HPDE6-E6E7 (cell line): ENCODE results near the gene METTL4.
"Not testable (repeated sequence)": the region's sequence is repeated elsewhere in the genome, so short reads cannot be mapped to it uniquely, and the experiment has no call there.

Experiments used
- DNase-seq: peaks from one replicate; pipeline ENCODE4 v3.0.0; 2011; ENCODE audit warnings: missing footprints; ENCODE audit errors: extremely low spot score

Gene METTL4

DNA sequence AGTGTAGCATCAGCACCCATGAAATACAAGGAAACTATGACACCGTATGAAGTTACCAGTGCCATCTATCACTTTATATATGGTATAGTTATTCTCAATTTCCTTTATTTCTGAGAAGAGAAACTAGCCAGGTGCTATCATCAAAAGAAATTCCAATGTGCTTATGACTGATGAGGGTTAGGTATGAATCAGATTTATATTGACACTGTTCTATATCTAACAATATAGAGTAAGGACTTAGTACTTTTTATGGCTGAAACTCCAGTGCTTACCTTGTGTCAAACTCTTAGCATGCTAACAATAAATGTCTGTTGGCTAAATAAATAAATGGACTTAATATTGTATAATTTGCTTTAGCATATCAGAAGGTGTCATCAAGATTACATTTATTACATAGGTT, 6.9 kb downstream of the METTL4 start:
- no peak for DNase-seq

GRCh38 chr18:2559249-2559648, 12.1 kb downstream of the METTL4 start:
- no peak for DNase-seq

DNA sequence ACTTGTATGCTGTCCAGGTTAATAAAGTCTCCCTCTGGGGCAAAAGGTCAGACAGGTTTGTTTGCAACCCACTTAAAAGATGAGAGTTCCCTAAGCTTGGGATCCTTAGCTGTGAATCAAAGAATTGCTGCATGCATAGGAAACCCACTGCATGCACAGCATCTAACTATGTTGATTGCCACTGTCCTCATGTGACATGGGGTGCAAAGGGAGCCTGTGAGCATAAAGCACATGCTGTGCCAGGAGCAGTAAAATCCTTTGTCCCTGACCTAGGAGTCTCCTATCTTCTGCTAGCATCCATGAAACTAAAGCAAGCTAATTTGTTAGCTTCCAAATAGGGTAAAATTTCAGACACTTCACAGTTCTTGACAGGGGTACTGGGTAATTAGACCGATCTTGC, 13.8 kb downstream of the METTL4 start:
- DNase-seq: no peak

GRCh38 chr18:2555895-2556294, 15.4 kb downstream of the METTL4 start:
- no peak for DNase-seq

DNA sequence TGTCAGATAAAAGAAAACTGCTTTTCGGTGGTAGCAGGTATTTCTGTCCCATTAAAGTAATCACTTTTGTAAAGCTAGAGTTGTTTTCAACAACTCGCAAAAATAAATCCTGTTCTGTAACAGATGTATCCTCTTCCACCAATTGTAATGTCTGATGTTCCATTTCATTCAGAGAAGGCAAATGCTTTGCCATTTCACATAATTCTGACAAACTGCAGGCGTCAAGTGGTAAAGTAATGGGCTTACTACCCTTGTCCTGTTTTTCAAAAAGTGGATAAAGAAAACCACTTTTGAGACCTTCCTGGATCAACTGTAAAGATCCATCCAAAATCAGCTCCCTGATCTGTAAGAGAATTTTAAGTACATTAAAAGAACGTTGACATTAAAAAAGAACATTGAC, 16.6 kb downstream of the METTL4 start:
- DNase-seq: no peak

GRCh38 chr18:2551425-2551824, 19.9 kb downstream of the METTL4 start:
- no peak for DNase-seq

GRCh38 chr18:2549462-2549861, 21.8 kb downstream of the METTL4 start:
- DNase-seq: no peak

GRCh38 chr18:2547477-2548087, 23.7 kb downstream of the METTL4 start:
- DNase-seq: no peak

DNA sequence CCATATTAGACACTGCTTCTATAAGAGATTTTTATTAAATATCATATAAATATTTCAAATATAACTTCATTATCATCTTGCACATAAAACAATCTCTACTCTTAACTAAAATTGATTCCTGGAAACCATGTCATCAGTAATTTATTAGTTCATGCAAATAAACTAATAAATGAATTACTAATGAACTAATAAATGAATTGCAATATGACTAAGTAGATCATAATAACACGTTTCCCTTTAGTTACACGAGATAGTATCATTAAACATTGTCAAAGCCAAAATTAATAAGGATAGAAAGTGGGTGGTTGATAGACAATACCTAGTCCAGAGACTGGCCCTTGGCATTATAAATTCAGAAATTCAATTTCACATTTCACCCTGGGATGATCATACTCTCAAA, 26.1 kb downstream of the METTL4 start:
- no peak for DNase-seq

- DNase-seq: not testable (repeated sequence)
Measured at GRCh38 chr18:2541925-2542563, 29.3 kb downstream of the METTL4 start.

DNA sequence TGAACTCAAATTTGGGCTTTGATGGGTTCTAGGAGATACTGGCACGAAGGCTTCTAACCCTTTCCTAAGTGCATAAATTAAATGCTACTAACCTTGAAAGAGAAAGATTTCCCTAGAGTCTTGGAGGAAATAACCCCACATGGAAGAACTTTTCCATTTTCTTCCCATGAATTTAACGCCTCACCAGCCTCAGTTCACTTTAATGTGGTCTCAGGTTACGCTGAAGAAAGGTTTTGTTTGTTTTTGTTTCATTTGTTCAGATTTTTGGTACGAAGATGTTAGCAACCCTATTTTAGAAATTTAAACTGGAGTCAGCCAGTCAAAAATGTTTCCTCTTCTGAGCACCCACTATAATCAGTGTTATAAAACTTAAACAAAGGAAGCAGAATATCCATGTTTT, 30.7 kb downstream of the METTL4 start:
- DNase-seq: no peak

DNA sequence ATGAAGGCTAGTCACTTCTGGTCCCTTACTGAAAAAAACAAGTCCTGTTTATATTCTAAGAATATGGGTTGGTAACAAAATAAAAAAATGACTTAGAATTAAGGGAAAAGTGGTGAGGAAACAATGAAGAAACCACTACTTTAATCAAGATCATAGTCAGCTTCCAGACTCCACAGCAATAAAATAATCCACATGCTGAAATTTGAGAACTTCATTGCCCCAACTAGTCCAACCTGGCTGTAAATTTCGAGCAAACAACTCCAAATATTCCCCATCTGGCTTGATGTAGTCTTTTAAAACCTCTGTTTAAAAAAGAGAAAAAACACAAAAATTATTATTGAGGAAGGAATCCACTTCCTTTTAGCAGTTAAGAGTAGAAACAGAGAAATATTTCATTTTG, 32.5 kb downstream of the METTL4 start:
- no peak for DNase-seq

DNA sequence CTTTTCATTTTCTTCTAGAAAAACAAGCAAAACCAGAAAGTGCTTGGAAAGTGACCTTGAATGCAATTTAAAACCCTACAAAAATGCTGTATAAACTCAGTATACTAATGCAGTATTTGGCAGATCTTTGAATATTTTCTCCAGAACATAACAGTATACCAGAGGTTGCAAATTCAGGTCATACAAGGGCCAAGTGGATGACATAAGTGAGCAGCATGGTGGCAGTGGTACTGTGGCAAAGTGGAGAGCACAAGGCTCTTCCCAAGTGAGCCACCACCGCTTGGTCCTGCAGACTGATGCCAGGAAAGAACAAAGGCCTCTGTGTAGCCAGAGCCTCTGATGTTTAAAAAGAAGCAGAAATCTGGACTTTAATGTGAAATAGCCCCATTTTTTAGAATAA, 33.1 kb downstream of the METTL4 start:
- DNase-seq: no peak

GRCh38 chr18:2537296-2537695, 34.0 kb downstream of the METTL4 start:
- no peak for DNase-seq

- no peak for DNase-seq
Measured at GRCh38 chr18:2536493-2536892, 34.8 kb downstream of the METTL4 start.

DNA sequence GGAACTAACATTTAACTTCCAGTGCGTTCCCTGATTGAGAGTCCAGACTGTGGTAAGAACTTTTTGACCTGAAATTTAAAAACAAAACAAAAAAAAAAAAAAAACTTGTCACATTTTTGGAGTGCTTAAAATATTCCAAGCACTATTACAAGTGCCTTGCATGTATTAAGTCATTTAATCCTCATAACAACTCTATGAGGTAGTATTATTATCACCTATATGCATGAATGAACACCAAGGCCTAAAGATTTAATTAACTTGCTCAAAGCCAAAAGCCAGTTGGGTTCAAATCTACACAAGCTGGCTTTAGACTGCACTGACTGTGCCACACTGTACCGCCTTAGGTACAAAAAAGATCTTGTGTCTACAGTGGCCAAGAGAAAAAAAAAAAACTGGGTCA, 35.2 kb downstream of the METTL4 start:
- no peak for DNase-seq

DNA sequence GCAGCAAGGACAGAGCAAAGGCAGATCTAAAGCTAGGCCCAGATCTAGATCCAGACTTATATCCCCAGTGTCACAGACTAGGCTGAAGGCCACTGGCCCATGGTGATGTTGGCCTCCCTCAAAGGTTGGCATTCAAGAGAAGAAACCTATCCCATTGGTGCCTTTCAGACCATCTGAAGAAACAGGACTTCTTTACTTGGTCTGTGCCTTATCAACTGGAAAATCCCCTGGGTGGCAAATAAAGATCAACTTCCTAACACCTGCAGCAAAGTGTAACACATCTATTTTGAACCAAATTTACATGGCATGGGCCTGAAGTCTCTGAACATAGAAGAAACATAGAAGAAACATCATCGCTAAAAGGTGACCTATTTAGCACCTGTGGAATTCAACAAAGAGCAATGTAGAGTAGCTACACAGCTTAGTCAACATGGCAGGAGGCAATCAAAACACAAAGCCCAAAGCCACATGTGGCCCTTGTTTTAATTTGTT, 35.8 kb downstream of the METTL4 start:
- no peak for DNase-seq

- no peak for DNase-seq
Measured at GRCh38 chr18:2534906-2535305, 36.4 kb downstream of the METTL4 start.

DNA sequence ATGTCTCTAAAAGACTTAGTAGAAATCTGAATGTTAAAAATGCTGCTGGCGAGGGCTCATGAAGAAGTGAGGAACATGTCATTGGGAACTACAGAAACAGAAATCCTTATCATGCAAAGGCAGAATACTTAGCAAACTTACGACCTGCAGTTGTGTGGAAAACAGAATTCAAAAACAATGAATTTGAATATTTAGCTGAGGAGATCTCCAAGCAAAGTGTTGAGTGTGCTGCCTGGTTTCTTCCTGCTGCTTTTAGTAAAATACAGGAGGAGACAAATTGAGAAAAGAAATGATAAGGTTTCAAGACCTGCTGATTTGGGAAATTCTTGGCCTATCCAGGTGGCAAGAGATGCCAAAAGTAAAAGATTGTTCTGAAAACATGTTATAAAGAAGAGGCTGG, 38.5 kb downstream of the METTL4 start:
- DNase-seq: no peak

DNA sequence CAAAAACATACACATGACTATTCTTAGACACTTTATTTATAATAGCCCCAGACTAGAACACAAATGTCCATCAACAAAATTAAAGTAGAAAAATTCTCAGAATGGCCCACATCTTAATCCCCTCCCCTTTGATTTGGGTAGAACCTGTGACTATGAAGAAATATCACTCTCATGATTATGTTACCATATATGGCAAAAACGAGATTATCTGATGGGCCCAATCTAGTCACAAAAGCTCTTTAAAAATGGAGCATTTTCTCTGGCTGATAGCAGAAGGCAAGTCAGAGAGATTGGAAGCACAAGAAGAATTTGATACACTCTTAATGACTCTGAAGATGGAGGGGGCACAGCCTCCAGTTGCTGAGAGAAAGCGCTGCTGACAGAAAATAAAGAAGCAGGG, 39.6 kb downstream of the METTL4 start:
- DNase-seq: no peak

- no peak for DNase-seq
Measured at GRCh38 chr18:2529154-2529553, 42.2 kb downstream of the METTL4 start.

DNA sequence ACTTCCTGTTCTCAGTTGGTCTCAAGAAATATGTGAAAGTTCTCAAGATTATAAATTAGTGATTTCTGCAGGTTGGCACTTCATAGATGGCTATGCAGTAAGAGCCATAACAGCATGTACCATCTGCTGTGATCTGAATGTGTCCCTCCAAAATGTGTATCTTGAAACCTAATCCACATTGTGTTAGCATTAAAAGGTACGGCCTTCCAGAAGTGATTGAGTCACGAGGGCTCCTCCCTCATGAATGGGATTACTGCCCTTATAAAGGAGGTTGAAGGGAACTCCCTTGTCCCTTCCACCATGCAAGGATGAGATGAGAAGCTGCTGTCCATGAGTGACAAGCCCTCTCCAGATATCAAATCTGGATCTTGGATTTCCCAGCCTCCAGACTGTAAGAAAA, 45.0 kb downstream of the METTL4 start:
- DNase-seq: no peak

DNA sequence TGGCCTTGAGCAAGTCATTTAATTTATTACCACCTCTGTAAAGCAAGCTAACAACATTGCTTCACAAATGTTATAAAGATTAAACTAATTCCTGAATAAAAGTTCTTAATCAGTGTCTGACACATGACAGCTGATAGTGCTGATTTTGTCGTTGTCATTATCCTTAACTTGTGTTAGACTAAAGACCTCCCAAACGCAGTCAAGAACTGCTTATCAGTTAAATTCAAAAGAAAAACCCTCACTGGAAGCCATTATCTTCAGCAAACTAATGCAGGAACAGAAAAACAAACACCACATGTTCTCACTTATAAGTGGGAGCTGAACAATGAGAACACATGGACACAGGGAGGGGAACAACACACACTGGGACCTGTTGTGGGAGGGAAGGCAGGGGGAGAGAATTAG, 46.5 kb downstream of the METTL4 start:
- not testable (repeated sequence) for DNase-seq

- DNase-seq: no peak
Measured at GRCh38 chr18:2522112-2522511, 49.2 kb downstream of the METTL4 start.
